GM23338 (cell line): ENCODE measurements around the gene SNAP47. TPM values are rescaled to one million over a fixed set of nuclear protein-coding genes. Genes with fewer than 3 reads are reported as not detected.

ENCODE experiments used
- ATAC-seq: fragments of 200-7000 bp; cut with Tn5 transposase; 3 replicates; pipeline ENCODE4 v1.9.1; 2020
- DNase-seq: peaks from one replicate; pipeline ENCODE4 v3.0.0-alpha.2; 2015; ENCODE audit warnings: low spot score
- H2AFZ ChIP-seq: fragments of 200-600 bp; sonication (generic); 2 replicates; pipeline ENCODE4 v1.8.0; 2016; ENCODE audit warnings: antibody characterized with exemption, mild to moderate bottlenecking, moderate library complexity
- H3F3A ChIP-seq: fragments of 200-600 bp; sonication (generic); replicated peaks from 2 replicates; pipeline ENCODE4 v1.8.0; 2017; ENCODE audit warnings: antibody characterized with exemption, mixed run types, low read depth
- H3K27ac ChIP-seq: fragments of 200-600 bp; sonication (generic); 2 replicates; pipeline ENCODE4 v1.6.1; 2016; ENCODE audit warnings: low read depth
- H3K27me3 ChIP-seq: fragments of 200-600 bp; sonication (generic); 2 replicates; pipeline ENCODE4 v1.8.0; 2016; ENCODE audit warnings: mild to moderate bottlenecking, mixed run types, moderate library complexity; ENCODE audit not compliant: insufficient read depth
- H3K36me3 ChIP-seq: fragments of 200-600 bp; sonication (generic); 2 replicates; pipeline ENCODE4 v1.8.0; 2016; ENCODE audit warnings: mild to moderate bottlenecking; ENCODE audit not compliant: insufficient read depth
- H3K4me1 ChIP-seq: fragments of 200-600 bp; sonication (generic); 2 replicates; pipeline ENCODE4 v1.8.0; 2016; ENCODE audit warnings: mild to moderate bottlenecking, moderate library complexity; ENCODE audit not compliant: insufficient read depth
- H3K4me2 ChIP-seq: fragments of 200-600 bp; sonication (generic); 2 replicates; pipeline ENCODE4 v1.7.1; 2017; ENCODE audit warnings: mixed run types
- H3K4me3 ChIP-seq: fragments of 200-600 bp; sonication (generic); 2 replicates; pipeline ENCODE4 v1.6.1; 2016; ENCODE audit warnings: mixed run types
- H3K79me2 ChIP-seq: fragments of 200-600 bp; sonication (generic); replicated peaks from 2 replicates; pipeline ENCODE4 v1.8.0; 2017; ENCODE audit warnings: mild to moderate bottlenecking; ENCODE audit not compliant: insufficient read depth
- H3K9me2 ChIP-seq: fragments of 200-600 bp; sonication (generic); 2 replicates; pipeline ENCODE4 v1.8.0; 2017; ENCODE audit not compliant: insufficient read depth
- H4K20me1 ChIP-seq: fragments of 200-600 bp; sonication (generic); replicated peaks from 2 replicates; pipeline ENCODE4 v1.8.0; 2017; ENCODE audit warnings: mild to moderate bottlenecking; ENCODE audit not compliant: insufficient read depth
- H3K27ac Mint-ChIP-seq: 2 replicates; pipeline ENCODE4 v1.8.0; 2020; ENCODE audit warnings: inconsistent platforms, mild to moderate bottlenecking, moderate library complexity, mixed read lengths
- H3K27me3 Mint-ChIP-seq: 3 replicates; pipeline ENCODE4 v1.8.0; 2022; ENCODE audit warnings: low read depth, mild to moderate bottlenecking, moderate library complexity, mixed read lengths, inconsistent platforms; ENCODE audit not compliant: insufficient read depth, poor library complexity
- H3K36me3 Mint-ChIP-seq: 3 replicates; pipeline ENCODE4 v1.8.0; 2021; ENCODE audit warnings: low read depth, mild to moderate bottlenecking, inconsistent platforms, moderate library complexity, mixed read lengths
- H3K4me1 Mint-ChIP-seq: 3 replicates; pipeline ENCODE4 v1.8.0; 2020; ENCODE audit warnings: mild to moderate bottlenecking, inconsistent platforms, mixed read lengths
- H3K4me3 Mint-ChIP-seq: 3 replicates; pipeline ENCODE4 v1.8.0; 2021; ENCODE audit warnings: moderate library complexity, mild to moderate bottlenecking, inconsistent platforms, mixed read lengths
- H3K9me3 Mint-ChIP-seq: 3 replicates; pipeline ENCODE4 v1.8.0; 2020; ENCODE audit warnings: moderate library complexity, mild to moderate bottlenecking, inconsistent platforms, mixed read lengths
- CREB1 ChIP-seq: fragments of 250-450 bp; sonication (Bioruptor Pico); IDR thresholded peaks from 2 replicates; pipeline ENCODE4 v1.5.0; 2020; ENCODE audit warnings: low read depth, mild to moderate bottlenecking, moderate library complexity
- ETS1 ChIP-seq: IDR thresholded peaks from 2 replicates; pipeline ENCODE4 v1.6.1; 2016; ENCODE audit warnings: antibody characterized with exemption
- EZH2 ChIP-seq: fragments of 200-600 bp; sonication (generic); IDR thresholded peaks from one replicate; pipeline ENCODE4 v1.8.0; 2017; ENCODE audit warnings: antibody characterized with exemption, mild to moderate bottlenecking, low read depth; ENCODE audit not compliant: unreplicated experiment
- POLR2AphosphoS5 ChIP-seq: IDR thresholded peaks from 2 replicates; pipeline ENCODE4 v1.6.1; 2016; ENCODE audit warnings: antibody characterized with exemption, low read depth
- REST ChIP-seq: IDR thresholded peaks from one replicate; pipeline ENCODE4 v1.6.1; 2018; ENCODE audit warnings: antibody characterized with exemption; ENCODE audit not compliant: unreplicated experiment
- ZNF331 ChIP-seq: fragments of 250-450 bp; sonication (Bioruptor Pico); IDR thresholded peaks from 2 replicates; pipeline ENCODE4 v1.5.0; 2020; ENCODE audit warnings: low read depth, mild to moderate bottlenecking, moderate library complexity
- polyA plus RNA-seq: library from polyadenylated mRNA; unstranded; fragments of >200 nt; fragmentation: Nextera tagmentation; extraction: Ambion mirVana; gene quantifications from 2 replicates; pipeline ENCODE4 v1.2.1, GENCODE V29; 2016
- total RNA-seq: library from RNA; depleted of rRNA; stranded (reverse); fragments of >200 nt; shearing (Covaris generic); gene quantifications from 2 replicates; pipeline ENCODE4 v1.2.3, GENCODE V29; 2014
- TF ChIP-seq, protein P1 (sequence below): fragments of 250-450 bp; sonication (Bioruptor Pico); IDR thresholded peaks from 2 replicates; pipeline ENCODE4 v1.5.0; 2020; ENCODE audit warnings: mild to moderate bottlenecking, moderate library complexity
- TF ChIP-seq, protein P2 (sequence below), 2 experiments: fragments of 200-600 bp in 1 of 2; sonication (generic) in 1 of 2; conservative IDR thresholded peaks; 2 replicates each; pipeline versions ENCODE4 v1.5.1 to v1.6.1; 2016 to 2017; ENCODE audit warnings: antibody characterized with exemption in 2 of 2, low read depth in 2 of 2, mild to moderate bottlenecking in 2 of 2, moderate library complexity in 1 of 2

The SNAP47 gene
- total and polyA plus RNA-seq, 2 experiments from 2014 or later = 19.5 to 51.8 TPM

DNA sequence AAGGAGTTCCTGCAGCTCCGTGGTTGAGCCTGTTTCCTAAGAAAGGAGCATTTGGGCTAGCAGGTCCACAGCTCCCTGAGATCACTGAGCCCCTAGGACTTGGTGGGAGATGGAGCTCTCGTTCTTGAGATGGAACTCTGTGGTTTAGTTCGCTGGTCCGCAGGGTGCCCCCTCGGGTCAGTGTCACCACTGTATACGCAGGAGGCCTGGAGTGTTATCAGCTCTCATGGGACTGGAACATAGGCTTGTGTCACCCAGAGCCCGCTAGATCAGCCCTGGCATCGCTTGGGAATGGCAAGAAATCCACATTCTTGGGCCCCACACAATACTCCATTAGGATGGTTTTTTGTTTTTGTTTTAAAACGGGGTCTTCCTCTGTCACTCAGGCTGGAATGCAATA is 3.6 kb downstream of the SNAP47 start (continued):
- TF ChIP-seq, protein P1, sequence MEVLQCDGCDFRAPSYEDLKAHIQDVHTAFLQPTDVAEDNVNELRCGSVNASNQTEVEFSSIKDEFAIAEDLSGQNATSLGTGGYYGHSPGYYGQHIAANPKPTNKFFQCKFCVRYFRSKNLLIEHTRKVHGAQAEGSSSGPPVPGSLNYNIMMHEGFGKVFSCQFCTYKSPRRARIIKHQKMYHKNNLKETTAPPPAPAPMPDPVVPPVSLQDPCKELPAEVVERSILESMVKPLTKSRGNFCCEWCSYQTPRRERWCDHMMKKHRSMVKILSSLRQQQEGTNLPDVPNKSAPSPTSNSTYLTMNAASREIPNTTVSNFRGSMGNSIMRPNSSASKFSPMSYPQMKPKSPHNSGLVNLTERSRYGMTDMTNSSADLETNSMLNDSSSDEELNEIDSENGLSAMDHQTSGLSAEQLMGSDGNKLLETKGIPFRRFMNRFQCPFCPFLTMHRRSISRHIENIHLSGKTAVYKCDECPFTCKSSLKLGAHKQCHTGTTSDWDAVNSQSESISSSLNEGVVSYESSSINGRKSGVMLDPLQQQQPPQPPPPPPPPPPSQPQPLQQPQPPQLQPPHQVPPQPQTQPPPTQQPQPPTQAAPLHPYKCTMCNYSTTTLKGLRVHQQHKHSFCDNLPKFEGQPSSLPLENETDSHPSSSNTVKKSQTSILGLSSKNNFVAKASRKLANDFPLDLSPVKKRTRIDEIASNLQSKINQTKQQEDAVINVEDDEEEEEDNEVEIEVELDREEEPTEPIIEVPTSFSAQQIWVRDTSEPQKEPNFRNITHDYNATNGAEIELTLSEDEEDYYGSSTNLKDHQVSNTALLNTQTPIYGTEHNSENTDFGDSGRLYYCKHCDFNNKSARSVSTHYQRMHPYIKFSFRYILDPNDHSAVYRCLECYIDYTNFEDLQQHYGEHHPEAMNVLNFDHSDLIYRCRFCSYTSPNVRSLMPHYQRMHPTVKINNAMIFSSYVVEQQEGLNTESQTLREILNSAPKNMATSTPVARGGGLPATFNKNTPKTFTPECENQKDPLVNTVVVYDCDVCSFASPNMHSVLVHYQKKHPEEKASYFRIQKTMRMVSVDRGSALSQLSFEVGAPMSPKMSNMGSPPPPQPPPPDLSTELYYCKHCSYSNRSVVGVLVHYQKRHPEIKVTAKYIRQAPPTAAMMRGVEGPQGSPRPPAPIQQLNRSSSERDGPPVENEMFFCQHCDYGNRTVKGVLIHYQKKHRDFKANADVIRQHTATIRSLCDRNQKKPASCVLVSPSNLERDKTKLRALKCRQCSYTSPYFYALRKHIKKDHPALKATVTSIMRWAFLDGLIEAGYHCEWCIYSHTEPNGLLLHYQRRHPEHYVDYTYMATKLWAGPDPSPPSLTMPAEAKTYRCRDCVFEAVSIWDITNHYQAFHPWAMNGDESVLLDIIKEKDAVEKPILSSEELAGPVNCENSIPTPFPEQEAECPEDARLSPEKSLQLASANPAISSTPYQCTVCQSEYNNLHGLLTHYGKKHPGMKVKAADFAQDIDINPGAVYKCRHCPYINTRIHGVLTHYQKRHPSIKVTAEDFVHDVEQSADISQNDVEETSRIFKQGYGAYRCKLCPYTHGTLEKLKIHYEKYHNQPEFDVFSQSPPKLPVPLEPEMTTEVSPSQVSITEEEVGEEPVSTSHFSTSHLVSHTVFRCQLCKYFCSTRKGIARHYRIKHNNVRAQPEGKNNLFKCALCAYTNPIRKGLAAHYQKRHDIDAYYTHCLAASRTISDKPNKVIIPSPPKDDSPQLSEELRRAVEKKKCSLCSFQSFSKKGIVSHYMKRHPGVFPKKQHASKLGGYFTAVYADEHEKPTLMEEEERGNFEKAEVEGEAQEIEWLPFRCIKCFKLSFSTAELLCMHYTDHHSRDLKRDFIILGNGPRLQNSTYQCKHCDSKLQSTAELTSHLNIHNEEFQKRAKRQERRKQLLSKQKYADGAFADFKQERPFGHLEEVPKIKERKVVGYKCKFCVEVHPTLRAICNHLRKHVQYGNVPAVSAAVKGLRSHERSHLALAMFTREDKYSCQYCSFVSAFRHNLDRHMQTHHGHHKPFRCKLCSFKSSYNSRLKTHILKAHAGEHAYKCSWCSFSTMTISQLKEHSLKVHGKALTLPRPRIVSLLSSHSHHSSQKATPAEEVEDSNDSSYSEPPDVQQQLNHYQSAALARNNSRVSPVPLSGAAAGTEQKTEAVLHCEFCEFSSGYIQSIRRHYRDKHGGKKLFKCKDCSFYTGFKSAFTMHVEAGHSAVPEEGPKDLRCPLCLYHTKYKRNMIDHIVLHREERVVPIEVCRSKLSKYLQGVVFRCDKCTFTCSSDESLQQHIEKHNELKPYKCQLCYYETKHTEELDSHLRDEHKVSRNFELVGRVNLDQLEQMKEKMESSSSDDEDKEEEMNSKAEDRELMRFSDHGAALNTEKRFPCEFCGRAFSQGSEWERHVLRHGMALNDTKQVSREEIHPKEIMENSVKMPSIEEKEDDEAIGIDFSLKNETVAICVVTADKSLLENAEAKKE = no peak
- TF ChIP-seq ETS1 = no peak
- TF ChIP-seq, protein P2, sequence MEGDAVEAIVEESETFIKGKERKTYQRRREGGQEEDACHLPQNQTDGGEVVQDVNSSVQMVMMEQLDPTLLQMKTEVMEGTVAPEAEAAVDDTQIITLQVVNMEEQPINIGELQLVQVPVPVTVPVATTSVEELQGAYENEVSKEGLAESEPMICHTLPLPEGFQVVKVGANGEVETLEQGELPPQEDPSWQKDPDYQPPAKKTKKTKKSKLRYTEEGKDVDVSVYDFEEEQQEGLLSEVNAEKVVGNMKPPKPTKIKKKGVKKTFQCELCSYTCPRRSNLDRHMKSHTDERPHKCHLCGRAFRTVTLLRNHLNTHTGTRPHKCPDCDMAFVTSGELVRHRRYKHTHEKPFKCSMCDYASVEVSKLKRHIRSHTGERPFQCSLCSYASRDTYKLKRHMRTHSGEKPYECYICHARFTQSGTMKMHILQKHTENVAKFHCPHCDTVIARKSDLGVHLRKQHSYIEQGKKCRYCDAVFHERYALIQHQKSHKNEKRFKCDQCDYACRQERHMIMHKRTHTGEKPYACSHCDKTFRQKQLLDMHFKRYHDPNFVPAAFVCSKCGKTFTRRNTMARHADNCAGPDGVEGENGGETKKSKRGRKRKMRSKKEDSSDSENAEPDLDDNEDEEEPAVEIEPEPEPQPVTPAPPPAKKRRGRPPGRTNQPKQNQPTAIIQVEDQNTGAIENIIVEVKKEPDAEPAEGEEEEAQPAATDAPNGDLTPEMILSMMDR (conservative IDR thresholded peaks at IDR 0.05; ENCODE audit: low read depth in 2 of 2) = no peak

DNA sequence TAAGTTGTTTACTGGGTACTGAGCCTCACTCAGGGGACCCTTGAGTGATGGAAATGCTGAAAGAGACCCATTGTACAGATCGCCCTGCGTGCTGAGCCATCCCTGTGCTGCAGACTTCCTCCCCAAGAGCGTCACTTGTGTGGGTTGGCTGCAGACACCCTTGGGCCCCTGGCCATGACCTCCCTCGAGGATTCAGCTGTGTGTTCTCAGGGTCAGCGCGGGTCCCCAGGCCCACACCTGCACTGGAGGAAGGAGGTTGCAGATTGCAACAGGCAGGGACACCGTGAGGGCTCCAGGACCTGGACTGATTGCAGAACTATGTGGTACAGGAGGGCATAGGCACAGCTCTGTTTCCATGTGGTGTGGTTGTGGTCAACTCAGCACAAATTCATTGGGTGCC is 4.4 kb downstream of the SNAP47 start:
- H3K36me3 Mint-ChIP-seq = peaks cover 5% of the 10 kb centered on the region; the same call in 1 of the 3 replicates
- H3K4me1 Mint-ChIP-seq = peaks cover 15% of the 10 kb centered on the region; the same call in 2 of the 3 replicates
- H3K79me2 ChIP-seq = peaks cover 83% of the 10 kb centered on the region
- no peak for DNase-seq
- no peaks in the 10 kb centered on the region for H3K9me2 ChIP-seq
- H2AFZ ChIP-seq = no peak overlapping the region
- no peak overlapping the region for H3K27ac ChIP-seq
- H3K27ac Mint-ChIP-seq = no peak overlapping the region
- no peaks in the 10 kb centered on the region for H3F3A ChIP-seq
- H3K27me3 ChIP-seq = no peaks in the 10 kb centered on the region
- H3K4me3 Mint-ChIP-seq = no peak overlapping the region
- peaks cover 22% of the 10 kb centered on the region for H4K20me1 ChIP-seq
- no peaks in the 10 kb centered on the region; the same call in 2 of the 3 replicates for H3K9me3 Mint-ChIP-seq
- H3K27me3 Mint-ChIP-seq = peaks cover 16% of the 10 kb centered on the region
- H3K4me1 ChIP-seq = no peaks in the 10 kb centered on the region
- no peaks in the 10 kb centered on the region for H3K36me3 ChIP-seq
- no peak for ATAC-seq
- H3K4me2 ChIP-seq = no peak overlapping the region
- H3K4me3 ChIP-seq = no peak overlapping the region
- no peak for TF ChIP-seq REST
- TF ChIP-seq POLR2AphosphoS5 = no peak
- no peak for TF ChIP-seq EZH2
- no peak for TF ChIP-seq CREB1 (CRISPR knock-in tag)
- no peak for TF ChIP-seq ZNF331 (CRISPR knock-in tag)
